Activated naive CD4-positive, alpha-beta T cell (primary cell): ENCODE measurements around the gene C16orf54.
"Not testable (repeated sequence)": the region's sequence is repeated elsewhere in the genome, so short reads cannot be mapped to it uniquely, and the experiment has no call there.

Source experiments
- DNase-seq, 4 experiments: peaks; one replicate each; lab custom pipeline; 2025; lab: John Stamatoyannopoulos, UW

Gene C16orf54

DNA sequence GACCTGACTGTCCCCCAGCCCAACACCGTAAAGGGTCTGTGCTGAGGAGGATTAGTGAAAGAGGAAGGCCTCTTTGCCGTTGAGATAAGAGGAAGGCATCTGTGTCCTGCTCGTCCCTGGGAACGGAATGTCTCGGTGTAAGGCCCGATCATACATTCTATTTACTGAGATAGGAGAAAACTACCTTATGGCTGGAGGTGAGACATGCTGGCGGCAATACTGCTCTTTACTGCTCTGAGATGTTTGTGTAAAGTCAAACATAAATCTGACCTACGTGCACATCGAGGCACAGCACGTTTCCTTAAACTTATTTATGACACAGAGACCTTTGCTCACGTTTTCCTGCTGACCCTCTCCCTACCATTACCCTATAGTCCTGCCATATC is 5.2 kb downstream of the C16orf54 start:
- DNase-seq, result not testable (repeated sequence)

DNA sequence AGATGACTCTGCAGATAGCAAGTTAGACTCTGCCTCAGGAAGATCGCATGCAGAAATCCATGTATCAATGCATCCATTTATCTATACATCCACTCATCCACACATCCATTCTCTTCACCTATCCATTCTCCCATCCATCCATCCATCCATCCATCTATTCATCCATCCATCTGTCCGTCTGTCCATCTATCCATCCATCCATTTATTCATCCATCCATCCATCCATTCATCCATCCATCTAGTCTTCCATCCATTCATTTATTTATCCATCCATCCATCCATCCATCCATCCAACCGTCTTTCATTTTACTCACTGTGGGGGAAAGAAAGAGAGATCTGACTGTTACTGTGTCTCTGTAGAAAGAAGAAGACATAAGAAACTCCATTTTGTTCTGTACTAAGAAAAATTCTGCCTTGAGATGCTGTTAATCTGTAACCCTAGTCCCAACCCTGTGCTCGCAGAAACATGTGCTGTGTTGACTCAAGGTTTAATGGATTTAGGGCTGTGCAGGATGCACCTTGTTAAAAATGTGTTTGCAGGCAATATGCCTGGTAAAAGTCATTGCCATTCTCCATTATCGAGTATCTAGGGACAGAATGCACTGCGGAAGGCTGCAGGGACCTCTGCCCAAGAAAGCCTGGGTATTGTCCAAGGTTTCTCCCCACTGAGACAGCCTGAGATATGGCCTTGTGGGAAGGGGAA is 5.7 kb downstream of the C16orf54 start:
- not testable (repeated sequence) for DNase-seq

DNA sequence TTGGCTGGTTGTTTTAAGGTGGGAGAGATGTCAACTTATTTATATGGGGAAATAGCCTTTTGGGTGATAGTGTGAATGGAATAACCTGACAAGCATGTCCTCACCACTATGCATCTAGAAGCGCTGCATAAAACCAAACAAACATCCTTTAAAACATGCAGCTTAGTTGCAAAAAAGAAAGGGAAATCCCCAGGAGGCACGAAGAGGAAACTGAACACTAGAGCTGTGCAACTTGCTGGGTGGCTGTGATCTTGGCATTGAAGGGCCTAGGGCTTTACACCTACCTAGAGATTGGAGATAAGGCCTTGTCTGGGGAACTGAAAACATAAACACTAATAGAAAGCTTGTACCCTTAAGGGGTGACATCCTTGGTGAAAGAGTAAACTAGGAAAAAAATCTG is 7.3 kb downstream of the C16orf54 start:
- peak in 1 of 4 experiments; percentile 19 for DNase-seq

DNA sequence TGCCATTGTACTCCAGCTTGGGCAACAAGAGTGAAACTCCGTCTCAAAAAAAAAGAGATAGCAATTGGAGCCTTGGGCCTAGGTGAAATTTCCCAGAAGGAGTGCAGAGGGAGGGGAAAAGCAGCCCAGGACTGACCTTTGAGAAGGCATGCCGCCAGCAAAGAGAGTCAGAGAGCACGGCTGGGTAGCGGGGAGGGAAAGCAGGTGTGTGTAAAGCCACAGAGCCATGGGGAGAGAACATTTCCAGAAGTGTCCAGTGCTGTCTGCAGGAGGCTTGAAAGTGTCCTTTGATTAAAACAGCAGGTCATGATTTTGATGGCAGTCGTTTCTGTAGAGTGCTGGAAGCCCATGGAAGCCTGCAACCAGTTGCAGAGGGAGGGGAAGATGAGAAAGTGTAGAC is 8.1 kb downstream of the C16orf54 start:
- no peak for DNase-seq

DNA sequence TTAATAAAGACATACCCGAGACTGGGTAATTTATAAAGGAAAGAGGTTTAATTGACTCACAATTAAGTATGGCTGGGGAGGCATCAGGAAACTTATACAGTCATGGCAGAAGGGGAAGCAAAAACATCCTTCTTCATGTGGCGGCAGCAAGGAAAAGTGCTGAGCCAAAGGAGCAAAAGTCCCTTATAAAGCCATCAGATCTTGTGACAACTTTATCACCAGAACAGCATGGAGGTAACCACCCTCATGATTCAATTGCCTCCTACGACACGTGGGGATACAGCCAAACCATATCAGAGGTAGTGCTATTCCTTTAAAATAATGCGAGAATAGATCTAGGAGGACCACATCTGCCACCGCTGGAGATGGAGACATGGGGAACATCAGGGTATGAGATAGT is 9.0 kb downstream of the C16orf54 start:
- no peak for DNase-seq

DNA sequence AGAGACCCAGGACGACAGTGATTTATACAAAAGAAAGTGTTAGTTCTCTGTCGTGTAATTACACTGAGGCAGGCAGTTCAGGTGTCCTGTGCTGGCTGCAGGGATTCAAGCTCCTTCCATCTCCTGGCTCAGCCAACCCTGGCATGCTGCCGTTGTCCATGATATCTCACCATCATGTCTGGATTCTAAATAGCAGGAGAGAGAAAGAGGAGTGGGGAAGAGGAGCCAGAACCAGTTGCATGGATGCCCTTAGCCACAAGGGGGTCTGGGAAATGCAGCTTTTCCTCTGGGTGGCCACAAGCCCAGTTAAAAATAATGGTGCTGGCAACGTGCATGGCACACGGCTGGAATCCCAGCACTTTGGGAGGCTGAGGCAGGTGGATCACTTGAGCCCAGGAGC is 9.7 kb downstream of the C16orf54 start:
- no peak for DNase-seq

DNA sequence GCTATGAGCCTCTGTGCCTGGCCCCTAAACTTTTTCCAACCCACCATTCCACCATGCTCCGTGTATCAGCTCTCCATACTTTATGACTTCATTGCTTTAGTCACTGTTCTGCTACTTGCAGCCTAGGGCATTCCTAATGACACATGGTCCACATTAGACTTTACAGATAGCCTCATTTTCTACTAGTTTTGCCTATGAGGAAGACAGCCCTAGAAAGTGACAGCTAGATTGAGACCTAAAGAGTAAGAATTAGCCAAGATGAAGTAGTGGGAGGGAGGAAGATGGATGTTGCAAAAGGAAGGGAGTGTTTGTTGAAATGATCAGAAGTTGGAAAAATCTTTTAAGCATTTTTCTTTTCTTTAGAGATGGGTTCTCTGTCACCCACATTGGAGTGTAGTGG is 11.0 kb downstream of the C16orf54 start:
- no peak for DNase-seq

DNA sequence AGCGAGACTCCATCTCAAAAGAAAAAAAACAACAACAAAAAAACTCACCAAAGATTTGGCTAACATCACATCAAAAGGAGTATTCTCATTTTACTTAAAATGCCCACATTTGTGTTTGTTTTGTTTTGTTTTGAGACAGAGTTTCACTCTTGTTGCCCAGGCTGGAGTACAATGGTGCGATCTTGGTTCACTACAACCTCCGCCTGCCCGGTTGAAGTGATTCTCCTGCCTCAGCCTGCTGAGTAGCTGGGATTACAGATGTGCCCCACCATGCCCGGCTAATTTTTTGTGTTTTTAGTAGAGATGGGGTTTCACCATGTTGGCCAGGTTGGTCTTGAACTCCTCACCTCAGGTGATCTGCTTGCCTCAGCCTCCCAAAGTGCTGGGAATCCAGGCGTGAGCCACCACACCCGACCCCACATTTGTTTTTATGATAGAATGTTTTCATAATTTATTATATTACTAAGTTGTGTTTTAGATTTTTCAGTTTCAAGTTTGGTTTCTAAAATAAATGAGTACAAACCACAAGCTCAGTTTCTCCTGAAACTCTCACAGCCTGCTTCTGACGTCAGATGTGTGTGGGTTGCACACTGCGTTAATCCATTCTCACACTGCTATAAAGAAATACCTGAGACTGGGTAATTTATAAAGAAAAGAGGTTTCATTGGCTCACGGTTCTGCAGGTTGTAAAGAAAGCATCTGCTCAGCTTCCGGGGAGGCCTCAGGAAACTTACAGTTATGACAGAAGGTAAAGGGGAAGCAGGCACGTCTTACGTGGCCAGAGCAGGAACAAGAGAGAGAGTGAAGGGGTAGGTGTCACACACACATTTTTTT is 13.8 kb downstream of the C16orf54 start:
- DNase-seq, result peak in 1 of 4 experiments; percentile 20

DNA sequence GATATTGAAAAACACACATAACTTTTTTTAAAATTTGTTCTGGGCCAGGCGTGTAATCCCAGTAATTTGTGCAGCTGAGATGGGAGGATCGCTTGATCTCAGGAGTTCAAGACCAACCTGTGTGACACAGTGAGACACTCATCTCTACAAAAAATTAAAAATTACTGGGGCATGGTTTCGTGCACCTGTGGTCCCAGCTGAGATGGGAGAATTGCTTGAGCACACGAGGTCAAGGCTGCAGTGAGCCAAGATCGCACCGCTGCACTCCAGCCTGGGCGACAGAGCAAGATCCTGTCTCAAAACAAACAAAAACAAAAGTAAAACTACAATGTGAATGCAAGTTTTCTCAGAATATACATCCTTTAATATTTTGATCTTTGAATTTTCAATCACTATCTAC is 15.1 kb downstream of the C16orf54 start:
- DNase-seq, result no peak

DNA sequence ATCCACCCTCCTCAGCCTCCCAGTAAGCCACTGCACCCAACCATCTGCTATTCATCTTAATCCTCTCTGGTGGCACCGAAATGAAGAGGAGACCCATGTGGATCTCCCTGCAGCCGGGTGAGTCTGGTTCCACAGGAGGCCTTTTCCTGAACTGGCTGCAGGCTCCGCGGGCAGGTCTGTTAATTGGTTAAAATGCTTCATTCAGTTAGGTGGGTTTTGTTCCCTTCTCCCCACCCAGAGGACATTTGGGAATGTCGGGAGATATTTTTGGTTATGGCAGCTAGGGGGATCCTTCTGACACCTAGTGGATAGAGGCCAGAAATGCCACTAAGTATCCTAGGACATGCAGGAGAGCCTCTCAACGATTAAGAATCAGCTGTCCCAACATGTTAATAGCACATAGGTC is 16.7 kb downstream of the C16orf54 start:
- no peak for DNase-seq

DNA sequence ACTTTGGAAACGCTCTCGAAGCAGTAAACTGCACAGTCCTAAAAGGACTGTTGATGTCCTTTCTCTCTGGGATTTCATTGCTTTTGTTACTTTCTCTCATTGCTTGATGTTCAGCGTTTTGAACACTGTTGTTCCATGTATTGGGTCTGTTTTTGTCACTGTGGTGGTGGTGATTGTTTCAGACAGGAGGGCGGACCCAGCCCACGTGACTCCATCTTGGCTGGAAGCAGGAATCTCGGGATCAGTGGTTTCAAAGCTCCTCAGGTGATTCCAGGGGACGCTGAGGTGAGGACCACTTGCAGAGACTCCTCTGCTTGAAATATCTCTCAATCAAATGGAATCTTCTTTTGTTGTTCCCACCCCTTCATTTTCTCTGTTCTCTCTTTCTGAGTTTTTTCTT is 18.3 kb downstream of the C16orf54 start:
- no peak for DNase-seq

DNA sequence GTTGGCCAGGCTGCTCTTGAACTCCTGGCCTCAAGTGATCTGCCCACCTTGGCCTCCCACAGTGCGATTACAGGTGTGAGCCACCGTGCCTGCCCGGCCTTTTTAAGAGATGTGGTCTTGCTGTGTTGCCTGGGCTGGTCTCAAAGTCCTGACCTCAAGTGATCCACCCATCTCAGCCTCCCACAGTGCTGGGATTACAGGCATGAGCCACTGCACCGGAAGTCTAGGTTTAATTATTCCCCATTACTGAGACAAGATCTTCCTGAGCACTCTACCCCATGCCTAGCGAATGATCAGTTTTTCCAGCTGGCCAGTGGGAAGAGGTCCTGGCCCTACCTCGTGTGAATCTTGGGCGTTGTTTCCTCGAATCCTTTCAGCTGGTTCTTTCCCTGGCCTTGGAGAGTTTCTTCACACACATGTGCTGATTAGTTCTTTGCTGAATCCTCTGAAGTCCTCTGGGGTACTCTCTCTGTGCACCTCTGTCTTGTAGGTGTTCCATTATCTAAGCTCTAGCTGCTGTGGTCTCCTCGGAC is 18.9 kb downstream of the C16orf54 start:
- DNase-seq, result no peak

DNA sequence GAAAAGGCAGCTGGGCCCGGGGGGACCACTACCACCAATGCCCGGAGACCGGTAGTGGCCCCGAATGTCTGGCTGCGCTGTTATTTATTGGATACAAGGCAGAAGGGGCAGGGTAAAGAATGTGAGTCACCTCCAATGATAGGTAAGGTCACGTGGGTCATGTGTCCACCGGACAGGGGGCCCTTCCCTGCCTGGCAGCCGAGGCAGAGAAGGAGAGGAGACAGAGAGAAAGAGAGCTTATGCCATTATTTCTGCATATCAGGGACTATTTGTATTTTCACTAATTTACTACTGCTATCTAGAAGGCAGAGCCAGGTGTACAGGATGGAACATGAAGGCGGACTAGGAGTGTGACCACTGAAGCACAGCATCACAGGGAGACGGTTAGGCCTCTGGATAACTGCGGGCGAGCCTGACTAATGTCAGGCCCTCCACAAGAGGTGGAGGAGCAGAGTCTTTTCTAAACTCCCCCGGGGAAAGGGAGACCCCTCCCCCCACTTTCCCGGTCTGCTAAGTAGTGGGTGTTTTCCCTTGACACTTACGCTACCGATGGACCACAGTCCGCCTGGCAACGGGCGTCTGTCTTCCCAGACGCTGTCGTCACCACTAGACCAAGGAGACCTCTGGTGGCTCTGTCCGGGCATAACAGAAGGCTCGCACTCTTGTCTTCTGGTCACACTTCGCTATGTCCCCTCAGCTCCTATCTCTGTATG is 24.5 kb downstream of the C16orf54 start:
- DNase-seq, result not testable (repeated sequence)

DNA sequence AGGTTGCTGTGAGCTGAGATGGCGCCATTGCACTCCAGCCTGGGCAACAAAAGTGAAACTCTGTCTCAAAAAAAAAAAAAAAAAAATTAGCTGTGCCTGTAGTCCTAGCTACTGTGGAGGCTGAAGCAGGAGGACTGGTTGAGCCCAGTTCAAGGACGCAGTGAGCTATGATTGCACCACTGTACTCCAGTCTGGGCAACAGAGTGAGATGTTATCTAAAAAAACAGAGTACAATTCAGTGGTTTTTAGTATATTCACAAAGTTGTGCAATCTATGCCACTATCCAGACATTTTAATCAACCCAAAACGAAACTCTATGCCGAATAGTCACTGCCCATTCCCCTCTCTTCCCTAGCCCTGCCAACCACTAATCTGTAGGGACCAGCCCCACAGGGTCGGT is 25.1 kb downstream of the C16orf54 start:
- DNase-seq, result no peak

DNA sequence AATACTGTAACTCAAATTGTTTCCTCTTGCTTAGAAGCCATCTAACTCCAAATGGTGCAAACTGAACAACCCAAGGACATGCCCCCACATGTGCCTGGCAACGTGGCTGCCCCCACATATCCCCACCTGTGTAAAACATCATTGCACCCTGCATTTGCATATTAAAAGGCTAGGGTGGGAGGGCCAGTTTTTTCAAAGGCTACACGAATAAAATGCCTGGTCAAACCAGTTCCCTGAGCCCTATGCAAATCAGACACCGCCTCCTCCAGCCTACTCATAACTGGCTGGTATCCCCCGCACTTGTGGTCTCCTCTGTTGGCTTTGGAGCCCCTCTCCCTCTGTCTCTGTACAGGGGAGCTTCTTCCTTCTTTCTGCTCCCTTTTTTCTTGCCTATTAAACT is 26.7 kb downstream of the C16orf54 start:
- DNase-seq, result no peak

DNA sequence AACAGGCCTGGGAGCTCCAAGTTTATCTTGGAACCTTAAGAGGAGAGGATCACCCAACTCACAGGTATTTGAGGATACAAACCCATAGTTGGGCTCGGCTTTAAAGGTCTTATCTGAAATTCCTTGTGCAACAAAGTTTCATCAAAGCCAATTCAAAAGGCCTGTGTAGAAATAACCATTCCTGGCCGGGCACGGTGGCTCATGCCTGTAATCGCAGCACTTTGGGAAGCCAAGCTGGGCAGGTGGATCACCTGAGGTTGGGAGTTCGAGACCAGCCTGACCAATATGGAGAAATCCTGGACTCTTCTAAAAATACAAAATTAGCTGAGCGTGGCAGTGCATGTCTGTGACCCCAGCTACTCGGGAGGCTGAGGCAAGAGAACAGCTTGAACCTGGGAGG is 28.7 kb downstream of the C16orf54 start:
- no peak for DNase-seq

DNA sequence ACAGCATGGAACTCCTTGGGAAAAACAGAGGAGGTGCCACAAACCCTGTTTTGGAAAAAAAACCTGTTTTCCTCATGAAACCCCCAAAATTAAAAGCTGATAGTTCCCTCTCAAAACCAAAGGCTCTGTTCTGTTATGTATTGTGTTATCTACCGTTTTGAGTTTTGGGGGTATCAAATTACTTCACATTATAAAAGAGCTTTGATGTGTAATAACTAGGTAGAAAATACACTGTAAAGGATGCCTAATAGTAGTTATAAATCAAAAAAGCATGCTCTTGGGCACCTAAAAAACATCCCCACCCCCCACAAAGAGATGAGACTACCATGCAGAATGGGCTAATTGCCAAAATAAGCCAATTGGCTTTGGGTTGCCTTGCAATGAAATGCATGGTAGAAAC is 30.8 kb downstream of the C16orf54 start:
- no peak for DNase-seq

DNA sequence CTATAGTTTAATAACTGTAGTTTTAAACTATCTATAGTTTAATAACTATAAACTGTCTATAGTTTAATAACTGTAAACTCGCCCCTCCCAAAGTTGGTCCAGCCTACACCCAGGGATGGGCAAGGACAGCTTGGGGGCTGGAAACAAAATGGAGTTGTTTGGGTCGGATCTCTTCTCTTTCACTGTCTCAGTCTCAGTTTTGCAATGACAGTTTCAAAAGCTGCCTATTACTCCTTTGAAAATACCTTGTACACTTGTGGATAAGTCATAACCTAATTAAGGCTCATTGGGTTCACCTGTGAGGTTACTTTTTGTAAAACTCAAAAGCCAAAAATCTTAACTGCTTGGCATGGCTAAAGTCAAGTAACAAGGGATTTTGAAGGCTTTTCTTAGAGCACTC is 31.4 kb downstream of the C16orf54 start:
- no peak for DNase-seq

DNA sequence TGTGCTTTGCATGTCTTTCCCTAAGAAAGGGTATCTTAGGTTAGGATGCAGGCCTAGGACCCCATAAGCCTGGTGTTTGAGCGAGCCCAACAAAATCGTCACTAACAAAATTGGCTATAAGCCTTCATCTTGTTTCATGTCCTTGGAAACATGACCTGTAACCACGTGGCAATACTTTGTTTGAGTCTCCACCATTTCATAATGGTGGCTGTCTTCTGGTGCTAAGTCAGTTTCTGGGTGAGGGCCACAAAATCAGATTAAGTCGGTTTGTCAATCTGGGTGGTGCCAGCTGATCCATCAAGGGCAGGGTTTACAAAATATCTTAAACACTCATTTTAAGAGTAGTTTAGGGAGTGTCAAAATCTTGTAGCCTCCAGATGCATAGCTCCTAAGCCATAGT is 33.0 kb downstream of the C16orf54 start:
- DNase-seq, result no peak

DNA sequence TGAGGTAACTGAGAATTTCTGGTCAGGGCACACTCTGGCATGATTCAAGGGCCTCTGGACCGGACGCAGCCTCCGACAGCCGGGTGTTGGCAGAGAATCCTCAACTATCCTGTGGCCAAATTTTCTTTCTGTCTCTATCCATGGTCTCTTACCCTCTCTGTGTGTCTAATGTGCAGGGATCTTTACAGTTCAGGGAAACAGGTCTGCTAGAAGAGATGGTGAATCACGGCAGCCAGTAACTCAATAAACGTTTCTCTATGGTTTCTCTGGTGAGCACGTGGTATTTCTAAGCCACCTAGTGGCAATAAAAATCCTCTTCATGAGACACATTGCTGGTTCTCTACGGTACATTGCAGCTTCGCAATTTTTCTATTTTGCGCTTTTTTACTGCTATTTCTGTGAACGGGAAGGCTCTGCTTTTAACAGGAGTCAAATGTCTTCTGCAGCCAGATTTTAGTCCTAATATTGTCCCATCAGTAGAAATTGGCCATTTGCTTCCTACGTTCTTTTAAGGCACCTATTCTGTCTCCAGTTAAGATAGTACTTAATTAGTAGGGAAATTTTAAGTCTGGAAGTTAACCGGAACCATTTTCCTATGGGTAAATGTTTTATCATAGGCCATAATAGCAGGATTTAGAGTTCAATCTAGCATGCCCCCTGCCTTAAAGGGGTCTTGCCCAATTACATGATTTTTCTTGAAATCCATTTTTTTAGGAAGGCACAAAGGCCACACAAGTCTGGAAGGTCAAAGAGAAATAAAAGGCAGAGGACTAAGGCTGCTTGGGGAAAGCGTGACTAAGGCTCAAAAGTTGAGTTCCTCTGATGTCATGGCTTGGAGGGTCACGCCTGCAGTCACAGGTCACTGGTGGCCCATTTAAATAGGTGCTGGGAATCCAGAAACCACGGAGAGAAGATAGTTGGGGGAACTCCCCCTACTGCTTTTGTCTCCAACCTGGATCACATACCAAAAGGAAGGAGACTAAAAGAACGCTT is 35.3 kb downstream of the C16orf54 start:
- no peak for DNase-seq

DNA sequence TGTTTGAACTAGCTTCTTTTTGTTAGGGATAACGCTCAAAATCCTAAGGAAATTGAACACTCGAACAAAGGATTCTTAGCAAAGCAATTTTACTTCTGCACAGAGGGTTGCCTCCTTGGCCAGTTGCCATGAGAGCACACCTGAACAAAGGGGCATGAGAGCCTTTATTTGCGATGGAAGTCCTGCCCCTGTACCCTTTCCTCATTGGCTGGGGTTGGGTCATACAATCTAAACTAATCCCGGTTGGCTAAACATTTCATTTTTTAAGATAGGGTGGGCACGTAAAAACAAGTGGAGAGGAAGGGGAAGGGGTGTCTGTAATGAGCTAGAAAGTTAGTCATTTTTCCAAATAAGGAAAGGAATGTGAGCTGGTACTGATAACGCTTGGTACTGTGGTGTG is 36.1 kb downstream of the C16orf54 start:
- DNase-seq, result not testable (repeated sequence)
